GM10248 (cell line): ENCODE results near the gene ACTR2.
"Not testable (repeated sequence)": the region's sequence is repeated elsewhere in the genome, so short reads cannot be mapped to it uniquely, and the experiment has no call there.

ENCODE experiments used
- CTCF ChIA-PET: fragments of 300-600 bp; sonication (Branson Sonifier 250); formaldehyde crosslinking; extraction: SDS; loops from one replicate; lab custom pipeline; 2021; ENCODE audit warnings: antibody characterized with exemption; lab: Yijun Ruan, JAX
- POLR2A ChIA-PET: fragments of 350-650 bp; sonication (Branson Sonifier 250); formaldehyde crosslinking; extraction: SDS; loops from one replicate; lab custom pipeline; 2020; ENCODE audit warnings: antibody characterized with exemption; lab: Yijun Ruan, JAX
- DNase-seq: peaks from one replicate; pipeline ENCODE4 v3.0.0; 2012; ENCODE audit errors: extremely low spot score
- TF ChIP-seq, protein P1 (sequence below): IDR thresholded peaks from 2 replicates; pipeline ENCODE4 v1.5.1; 2012; ENCODE audit warnings: mild to moderate bottlenecking, low read depth; ENCODE audit errors: extremely low read depth, missing control alignments, control extremely low read depth

ACTR2 gene

DNA sequence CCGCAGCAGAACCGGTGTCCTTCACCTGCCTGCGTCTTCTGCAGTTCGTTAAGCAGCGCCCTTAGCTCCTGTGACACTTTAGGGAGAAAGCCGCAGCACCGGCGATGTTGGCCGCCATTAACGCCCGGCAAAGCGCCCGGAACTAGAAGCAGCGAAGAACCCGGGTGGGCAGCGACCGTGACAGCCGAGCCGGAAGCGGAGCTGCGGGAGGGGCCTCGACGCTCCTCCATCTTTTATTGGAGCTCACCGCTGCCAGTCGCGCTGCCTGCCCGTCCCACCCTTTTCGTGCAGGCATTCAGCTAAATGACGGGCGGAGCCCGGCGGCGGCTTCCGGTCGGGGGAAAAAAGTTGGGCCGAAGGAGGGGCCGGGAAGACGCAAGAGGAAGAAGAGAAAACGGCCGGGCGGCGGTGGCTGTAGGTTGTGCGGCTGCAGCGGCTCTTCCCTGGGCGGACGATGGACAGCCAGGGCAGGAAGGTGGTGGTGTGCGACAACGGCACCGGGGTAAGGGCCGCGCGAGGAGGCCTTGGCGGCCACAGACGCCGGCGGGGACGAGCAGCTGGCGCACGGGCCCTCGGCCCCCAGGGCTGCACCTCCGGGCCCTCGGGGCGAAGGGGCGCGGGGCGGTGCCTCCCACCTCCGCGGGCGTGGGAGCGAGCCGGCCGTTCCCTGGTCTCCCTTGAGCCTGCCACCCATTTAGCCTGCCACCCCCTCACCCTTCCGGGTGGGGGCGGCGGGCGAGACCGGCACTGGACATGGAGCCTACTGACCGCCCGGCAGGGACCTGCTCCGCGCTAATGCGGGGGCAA is at the start of gene ACTR2:
ACTR2 (plus strand) TSS at position 376 of the 807 bp plus-strand sequence; CDS start at position 455, 79 bp downstream.
- POLR2A ChIA-PET, result interaction anchor here (0.5 to 2.1 kb wide), 12 partner anchors 8 to 934 kb away, joined by 3 to 22 read pairs (median 4); partner anchors contain the start of genes CEP68, RAB1A and SPRED2
- CTCF ChIA-PET, result interaction anchor here (0.8 to 3.8 kb wide), 4 partner anchors 11 to 163 kb away, joined by 3 to 14 read pairs (median 3); partner anchors contain the start of gene RAB1A
- DNase-seq, result peak; percentile 94
- TF ChIP-seq, protein P1, sequence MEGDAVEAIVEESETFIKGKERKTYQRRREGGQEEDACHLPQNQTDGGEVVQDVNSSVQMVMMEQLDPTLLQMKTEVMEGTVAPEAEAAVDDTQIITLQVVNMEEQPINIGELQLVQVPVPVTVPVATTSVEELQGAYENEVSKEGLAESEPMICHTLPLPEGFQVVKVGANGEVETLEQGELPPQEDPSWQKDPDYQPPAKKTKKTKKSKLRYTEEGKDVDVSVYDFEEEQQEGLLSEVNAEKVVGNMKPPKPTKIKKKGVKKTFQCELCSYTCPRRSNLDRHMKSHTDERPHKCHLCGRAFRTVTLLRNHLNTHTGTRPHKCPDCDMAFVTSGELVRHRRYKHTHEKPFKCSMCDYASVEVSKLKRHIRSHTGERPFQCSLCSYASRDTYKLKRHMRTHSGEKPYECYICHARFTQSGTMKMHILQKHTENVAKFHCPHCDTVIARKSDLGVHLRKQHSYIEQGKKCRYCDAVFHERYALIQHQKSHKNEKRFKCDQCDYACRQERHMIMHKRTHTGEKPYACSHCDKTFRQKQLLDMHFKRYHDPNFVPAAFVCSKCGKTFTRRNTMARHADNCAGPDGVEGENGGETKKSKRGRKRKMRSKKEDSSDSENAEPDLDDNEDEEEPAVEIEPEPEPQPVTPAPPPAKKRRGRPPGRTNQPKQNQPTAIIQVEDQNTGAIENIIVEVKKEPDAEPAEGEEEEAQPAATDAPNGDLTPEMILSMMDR, result no peak

DNA sequence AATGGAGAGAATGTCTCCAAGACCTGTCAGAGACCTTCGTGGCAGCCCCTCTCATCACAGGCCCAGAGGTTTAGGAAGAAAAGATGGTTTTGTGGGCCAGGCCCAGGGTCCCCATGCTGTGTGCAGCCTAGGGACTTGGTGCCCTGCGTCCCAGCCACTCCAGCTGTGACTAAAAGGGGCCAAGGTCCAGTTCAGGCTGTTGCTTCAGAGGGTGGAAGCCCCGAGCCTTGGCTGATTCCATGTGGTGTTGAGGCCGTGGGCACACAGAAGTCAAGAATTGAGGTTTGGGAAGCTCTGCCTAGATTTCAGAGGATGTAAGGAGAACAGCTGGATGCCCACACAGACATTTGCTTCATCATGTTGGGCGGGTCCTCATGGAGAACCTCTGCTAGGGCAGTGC is 45.1 kb upstream of the ACTR2 start:
- CTCF ChIA-PET, result no interaction called here
- TF ChIP-seq, protein P1, result no peak
- POLR2A ChIA-PET, result no interaction called here
- no peak for DNase-seq

DNA sequence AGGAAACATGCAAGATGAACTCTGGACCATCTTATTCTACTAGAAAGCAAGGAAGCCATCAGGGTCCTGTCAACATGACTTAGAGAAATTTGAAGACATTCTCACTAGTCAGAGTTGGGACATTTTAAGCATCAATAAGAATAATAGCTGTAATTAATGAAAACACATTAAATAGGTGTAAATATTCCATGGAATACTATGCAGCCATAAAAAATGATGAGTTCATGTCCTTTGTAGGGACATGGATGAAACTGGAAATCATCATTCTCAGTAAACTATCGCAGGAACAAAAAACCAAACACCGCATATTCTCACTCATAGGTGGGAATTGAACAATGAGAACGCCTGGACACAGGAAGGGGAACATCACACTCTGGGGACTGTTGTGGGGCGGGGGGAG is 44.2 kb upstream of the ACTR2 start:
- DNase-seq, CTCF ChIA-PET, POLR2A ChIA-PET: not testable (repeated sequence)

DNA sequence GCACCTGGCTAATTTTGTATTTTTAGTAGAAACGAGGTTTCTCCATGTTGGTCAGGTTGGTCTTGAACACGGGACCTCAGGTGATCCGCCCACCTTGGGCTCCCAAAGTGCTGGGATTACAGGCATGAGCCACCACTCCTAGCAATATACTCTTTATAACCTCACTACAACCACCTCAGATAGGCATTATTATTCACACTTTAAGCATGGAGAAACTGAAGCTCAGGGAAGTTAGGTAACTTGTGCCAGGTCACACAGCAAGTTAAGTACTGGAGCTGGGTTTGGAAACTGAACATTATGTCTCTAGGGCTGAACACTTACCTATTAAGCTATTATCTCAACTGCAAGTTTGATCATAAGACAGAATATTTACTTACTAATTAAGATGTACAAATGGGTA is 42.6 kb upstream of the ACTR2 start:
- TF ChIP-seq, protein P1, result no peak
- CTCF ChIA-PET, result interaction anchor here (0.7 to 4.3 kb wide), 4 partner anchors 10 to 127 kb away, joined by 3 to 41 read pairs (median 4); no protein-coding TSS in a partner anchor
- no peak for DNase-seq
- POLR2A ChIA-PET, result no interaction called here

DNA sequence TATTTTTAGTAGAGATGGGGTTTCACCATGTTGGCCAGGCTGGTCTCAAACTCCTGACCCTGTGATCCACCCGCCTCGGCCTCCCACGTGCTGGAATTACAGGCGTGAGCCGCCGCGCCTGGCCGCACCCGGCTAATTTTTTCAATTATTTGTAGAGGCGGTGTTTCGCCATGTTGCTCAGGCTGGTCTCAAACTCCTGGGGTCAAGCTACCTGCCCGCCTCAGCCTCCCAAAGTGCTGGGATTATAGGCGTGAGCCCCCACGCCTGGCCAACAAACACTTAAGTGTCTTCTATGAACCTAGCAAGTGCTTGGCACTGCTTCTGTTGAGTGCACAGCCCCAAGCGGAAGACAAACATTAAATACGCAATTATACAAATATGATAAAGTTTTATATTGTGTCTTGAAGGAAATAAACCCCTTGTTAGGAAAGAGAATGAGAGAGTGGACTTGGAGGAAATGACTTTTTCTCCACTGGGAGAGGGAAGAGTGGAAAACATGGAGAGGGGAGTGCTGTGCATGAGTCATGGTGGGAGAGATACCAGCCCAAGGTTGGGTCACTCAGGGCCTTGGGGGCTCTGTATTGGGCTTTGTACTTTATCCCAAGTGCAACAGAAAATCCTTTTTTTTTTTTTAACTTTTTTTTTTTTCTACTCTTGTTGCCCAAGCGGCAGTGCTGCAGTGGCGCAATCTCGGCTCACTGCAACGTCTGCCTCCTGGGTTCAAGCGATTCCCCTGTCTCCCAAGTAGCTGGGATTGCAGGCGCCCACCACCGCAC is 41.4 kb upstream of the ACTR2 start:
- DNase-seq, result no peak
- TF ChIP-seq, protein P1, result no peak
- ChIA-PET POLR2A (no interaction called here), CTCF (interaction anchor here (0.7 to 4.3 kb wide), 38 partner anchors 9 to 387 kb away, joined by 3 to 41 read pairs (median 4); partner anchors contain the start of gene RAB1A)

DNA sequence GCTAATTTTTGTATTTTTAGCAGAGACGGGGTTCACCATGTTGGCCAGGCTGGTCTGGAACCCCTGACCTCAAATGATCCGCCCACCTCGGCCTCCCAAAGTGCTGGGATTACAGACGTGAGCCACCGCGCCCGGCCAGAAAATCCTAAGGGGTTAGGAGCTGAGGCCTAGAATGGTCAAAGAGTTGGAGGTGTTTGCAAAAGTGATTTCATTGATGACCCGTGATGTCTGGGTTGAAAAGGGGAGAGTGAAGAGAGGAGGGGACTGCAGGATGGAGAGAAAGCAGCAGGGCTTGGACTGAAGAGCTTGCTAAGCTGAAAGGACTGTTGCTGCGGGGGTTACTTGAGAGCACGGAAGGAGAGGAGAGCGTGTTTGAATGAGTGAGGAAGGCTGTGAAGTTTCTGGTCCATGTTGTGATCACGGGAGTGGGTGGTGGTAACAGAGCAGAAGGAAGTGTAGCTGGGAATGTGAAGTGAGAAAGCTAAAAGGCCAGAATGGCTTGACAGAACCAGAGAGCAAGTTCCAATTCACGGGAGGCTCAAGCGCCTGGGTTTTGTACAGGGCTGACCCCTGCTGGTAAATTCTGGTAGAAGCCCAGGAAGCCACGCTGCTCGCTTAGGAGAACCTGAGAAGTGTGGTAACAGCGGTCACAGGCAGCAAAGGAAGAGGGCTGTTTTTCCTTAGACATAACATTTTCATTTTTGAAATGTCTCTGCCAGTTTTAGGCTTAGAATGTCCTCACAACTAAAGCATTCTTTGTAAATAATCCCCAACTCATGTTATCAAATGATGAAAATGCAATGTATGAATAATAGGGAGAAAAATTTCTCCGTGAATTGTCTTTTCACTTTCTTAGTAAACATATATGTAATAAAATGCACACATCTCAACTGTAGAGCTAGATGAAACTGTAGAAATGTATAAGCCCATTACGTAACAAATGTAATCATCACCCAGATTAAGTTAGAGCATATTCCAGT is 40.5 kb upstream of the ACTR2 start:
- POLR2A ChIA-PET, result interaction anchor here (0.7 kb wide), 1 partner anchor 122 kb away, joined by 3 read pairs; no protein-coding TSS in a partner anchor
- TF ChIP-seq, protein P1, result peak; percentile 80
- peak; percentile 86 for DNase-seq
- CTCF ChIA-PET, result interaction anchor here (0.7 to 4.3 kb wide), 39 partner anchors 9 to 387 kb away, joined by 3 to 41 read pairs (median 4); partner anchors contain the start of gene RAB1A
